Panc1 (cell line): Measurements from ENCODE around the gene EVI5. TPM values are rescaled to one million over a fixed set of nuclear protein-coding genes. Genes with fewer than 3 reads are reported as not detected.
"Not testable (repeated sequence)": the region's sequence is repeated elsewhere in the genome, so short reads cannot be mapped to it uniquely, and the experiment has no call there.

ENCODE experiments used
- ATAC-seq: fragments of 200-7000 bp; cut with Tn5 transposase; 2 replicates; pipeline ENCODE4 v1.9.1; 2020; ENCODE audit warnings: mild to moderate bottlenecking, moderate library complexity
- BruUV-seq: library from RNA; stranded (reverse); fragments of 400-500 nt; replicated peaks from 2 replicates; lab custom pipeline; 2021; lab: Mats Ljungman, UMichigan
- CTCF ChIA-PET: fragments of 300-600 bp; sonication (Branson Sonifier 250); formaldehyde crosslinking; loops from one replicate; lab custom pipeline; 2022; ENCODE audit warnings: antibody characterized with exemption; lab: Charles Lee
- POLR2A ChIA-PET: fragments of 300-600 bp; sonication (Branson Sonifier 250); formaldehyde crosslinking; loops from one replicate; lab custom pipeline; 2022; ENCODE audit warnings: antibody characterized with exemption; lab: Charles Lee
- DNase-seq: peaks from one replicate; pipeline ENCODE4 v3.0.0-alpha.2; 2010; ENCODE audit warnings: low read depth, low spot score
- H3K27ac ChIP-seq: 2 replicates; pipeline ENCODE4 v1.5.1; 2011; ENCODE audit warnings: mild to moderate bottlenecking, low read length, inconsistent platforms
- H3K27me3 ChIP-seq: fragments of 200-500 bp; sonication (Bioruptor generic); 2 replicates; pipeline ENCODE4 v1.6.0; 2014; ENCODE audit warnings: low read length, inconsistent platforms; ENCODE audit not compliant: control insufficient read depth, insufficient read depth
- H3K36me3 ChIP-seq: fragments of 200-500 bp; sonication (Bioruptor generic); 2 replicates; pipeline ENCODE4 v1.5.1; 2014; ENCODE audit warnings: inconsistent platforms, mild to moderate bottlenecking, low read length, moderate library complexity; ENCODE audit not compliant: control insufficient read depth, insufficient read depth
- H3K4me1 ChIP-seq: 2 replicates; pipeline ENCODE4 v1.5.1; 2011; ENCODE audit warnings: inconsistent platforms, mild to moderate bottlenecking, low read length, moderate library complexity; ENCODE audit not compliant: control insufficient read depth, insufficient read depth
- H3K4me3 ChIP-seq, 2 experiments: 2 replicates each; pipeline ENCODE4 v1.5.1; 2011 to 2012; ENCODE audit warnings: low read depth in 2 of 2, low read length in 2 of 2, mild to moderate bottlenecking in 2 of 2, inconsistent platforms in 1 of 2, moderate library complexity in 1 of 2
- H3K9me3 ChIP-seq: fragments of 200-500 bp; sonication (Bioruptor generic); 2 replicates; pipeline ENCODE4 v1.5.1; 2014; ENCODE audit warnings: low read depth, mild to moderate bottlenecking, inconsistent platforms, low read length, moderate library complexity; ENCODE audit not compliant: control insufficient read depth, insufficient read depth
- POLR2AphosphoS5 ChIP-seq: IDR thresholded peaks from 2 replicates; pipeline ENCODE4 v1.6.1; 2012; ENCODE audit warnings: mild to moderate bottlenecking, low read depth, low read length, moderate library complexity
- SIN3A ChIP-seq: IDR thresholded peaks from 2 replicates; pipeline ENCODE4 v1.6.1; 2012; ENCODE audit warnings: low read depth, mild to moderate bottlenecking, low read length, moderate library complexity, borderline replicate concordance; ENCODE audit not compliant: insufficient read depth
- TCF7L2 ChIP-seq: IDR thresholded peaks from 2 replicates; pipeline ENCODE4 v1.6.1; 2011; ENCODE audit warnings: mild to moderate bottlenecking, low read depth, low read length, inconsistent platforms
- in situ Hi-C: cut with HindIII; loops from 2 replicates; pipeline ENCODE4 v1.10.0; 2016; ENCODE audit warnings: low sequenced_read_pairs, low pct_unique_long_range_greater_than_20kb
- intact Hi-C: fragments of 100-400 bp; cut with micrococcal nuclease; formaldehyde crosslinking; loops from one replicate; pipeline ENCODE4 v1.10.0; 2022; ENCODE audit not compliant: unreplicated experiment
- total RNA-seq: library from RNA; stranded (reverse); gene quantifications from one replicate; pipeline ENCODE4 v1.2.1, GENCODE V29; 2021; ENCODE audit not compliant: unreplicated experiment
- TF ChIP-seq, protein P1 (sequence below): fragments of 450-650 bp; IDR thresholded peaks from 2 replicates; pipeline ENCODE4 v1.5.1; 2017; ENCODE audit warnings: mild to moderate bottlenecking
- TF ChIP-seq, protein P2 (sequence below), 2 experiments: IDR thresholded peaks; 2 replicates each; pipeline ENCODE4 v1.6.1; 2011 to 2012; ENCODE audit warnings: low read depth in 2 of 2, control low read depth in 1 of 2, low read length in 1 of 2, mild to moderate bottlenecking in 1 of 2, moderate library complexity in 1 of 2; ENCODE audit not compliant: insufficient read depth in 1 of 2

EVI5 gene
- total RNA-seq, 1 experiment from 2014 or later, result 21.2 TPM

DNA sequence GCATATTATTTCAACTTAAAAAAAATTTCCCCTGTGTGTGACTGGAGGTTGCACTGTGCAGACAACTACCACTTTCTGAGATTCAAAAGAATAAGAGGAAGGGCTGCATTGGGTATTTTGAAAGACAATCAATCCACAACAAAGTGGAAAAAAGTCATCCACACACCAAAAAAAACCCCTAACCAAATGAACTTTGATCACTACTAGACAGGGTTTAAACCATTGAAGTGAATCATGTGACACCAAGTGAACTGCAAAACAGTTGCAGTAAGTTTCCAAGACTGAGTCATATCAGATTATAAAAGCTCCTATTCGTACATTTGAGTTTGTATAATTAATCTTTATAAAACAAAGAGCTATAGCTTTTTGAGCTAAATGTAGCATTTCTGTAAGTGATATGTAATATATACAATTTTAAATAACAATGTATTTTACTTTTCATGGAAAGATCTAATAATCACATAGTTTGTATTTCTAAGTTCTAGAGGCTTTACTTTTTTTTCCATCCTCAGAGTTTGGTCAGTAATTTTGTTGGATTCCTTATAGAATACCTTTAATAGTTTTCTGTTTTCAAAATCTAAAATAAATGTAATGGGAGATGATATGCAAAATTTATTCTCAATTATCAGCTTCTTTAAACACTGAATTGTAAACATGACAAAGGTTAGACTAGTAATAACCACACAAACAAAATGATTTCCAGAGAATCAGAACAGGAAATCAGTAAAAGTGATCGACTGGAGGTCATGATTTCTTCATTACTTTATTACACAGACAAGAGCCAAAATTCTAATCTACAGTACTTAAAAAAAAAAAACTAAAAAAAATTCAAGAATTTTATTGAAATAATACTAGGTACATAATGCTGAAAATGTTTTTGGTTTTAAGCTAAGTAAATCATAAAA, 247.7 kb downstream of the EVI5 start:
- TF ChIP-seq, protein P1, sequence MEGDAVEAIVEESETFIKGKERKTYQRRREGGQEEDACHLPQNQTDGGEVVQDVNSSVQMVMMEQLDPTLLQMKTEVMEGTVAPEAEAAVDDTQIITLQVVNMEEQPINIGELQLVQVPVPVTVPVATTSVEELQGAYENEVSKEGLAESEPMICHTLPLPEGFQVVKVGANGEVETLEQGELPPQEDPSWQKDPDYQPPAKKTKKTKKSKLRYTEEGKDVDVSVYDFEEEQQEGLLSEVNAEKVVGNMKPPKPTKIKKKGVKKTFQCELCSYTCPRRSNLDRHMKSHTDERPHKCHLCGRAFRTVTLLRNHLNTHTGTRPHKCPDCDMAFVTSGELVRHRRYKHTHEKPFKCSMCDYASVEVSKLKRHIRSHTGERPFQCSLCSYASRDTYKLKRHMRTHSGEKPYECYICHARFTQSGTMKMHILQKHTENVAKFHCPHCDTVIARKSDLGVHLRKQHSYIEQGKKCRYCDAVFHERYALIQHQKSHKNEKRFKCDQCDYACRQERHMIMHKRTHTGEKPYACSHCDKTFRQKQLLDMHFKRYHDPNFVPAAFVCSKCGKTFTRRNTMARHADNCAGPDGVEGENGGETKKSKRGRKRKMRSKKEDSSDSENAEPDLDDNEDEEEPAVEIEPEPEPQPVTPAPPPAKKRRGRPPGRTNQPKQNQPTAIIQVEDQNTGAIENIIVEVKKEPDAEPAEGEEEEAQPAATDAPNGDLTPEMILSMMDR, result no peak
- TF ChIP-seq SIN3A, result no peak
- no peak for TF ChIP-seq TCF7L2
- TF ChIP-seq, protein P2, sequence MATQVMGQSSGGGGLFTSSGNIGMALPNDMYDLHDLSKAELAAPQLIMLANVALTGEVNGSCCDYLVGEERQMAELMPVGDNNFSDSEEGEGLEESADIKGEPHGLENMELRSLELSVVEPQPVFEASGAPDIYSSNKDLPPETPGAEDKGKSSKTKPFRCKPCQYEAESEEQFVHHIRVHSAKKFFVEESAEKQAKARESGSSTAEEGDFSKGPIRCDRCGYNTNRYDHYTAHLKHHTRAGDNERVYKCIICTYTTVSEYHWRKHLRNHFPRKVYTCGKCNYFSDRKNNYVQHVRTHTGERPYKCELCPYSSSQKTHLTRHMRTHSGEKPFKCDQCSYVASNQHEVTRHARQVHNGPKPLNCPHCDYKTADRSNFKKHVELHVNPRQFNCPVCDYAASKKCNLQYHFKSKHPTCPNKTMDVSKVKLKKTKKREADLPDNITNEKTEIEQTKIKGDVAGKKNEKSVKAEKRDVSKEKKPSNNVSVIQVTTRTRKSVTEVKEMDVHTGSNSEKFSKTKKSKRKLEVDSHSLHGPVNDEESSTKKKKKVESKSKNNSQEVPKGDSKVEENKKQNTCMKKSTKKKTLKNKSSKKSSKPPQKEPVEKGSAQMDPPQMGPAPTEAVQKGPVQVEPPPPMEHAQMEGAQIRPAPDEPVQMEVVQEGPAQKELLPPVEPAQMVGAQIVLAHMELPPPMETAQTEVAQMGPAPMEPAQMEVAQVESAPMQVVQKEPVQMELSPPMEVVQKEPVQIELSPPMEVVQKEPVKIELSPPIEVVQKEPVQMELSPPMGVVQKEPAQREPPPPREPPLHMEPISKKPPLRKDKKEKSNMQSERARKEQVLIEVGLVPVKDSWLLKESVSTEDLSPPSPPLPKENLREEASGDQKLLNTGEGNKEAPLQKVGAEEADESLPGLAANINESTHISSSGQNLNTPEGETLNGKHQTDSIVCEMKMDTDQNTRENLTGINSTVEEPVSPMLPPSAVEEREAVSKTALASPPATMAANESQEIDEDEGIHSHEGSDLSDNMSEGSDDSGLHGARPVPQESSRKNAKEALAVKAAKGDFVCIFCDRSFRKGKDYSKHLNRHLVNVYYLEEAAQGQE (IDR thresholded peaks at IDR 0.05; ENCODE audit: insufficient read depth in 1 of 2, low read depth in 2 of 2, low read length in 1 of 2), result no peak
- TF ChIP-seq POLR2AphosphoS5, result no peak
- H3K27ac ChIP-seq, result no peak overlapping the region
- no peak for ATAC-seq
- ChIA-PET CTCF (no interaction called here), POLR2A (no interaction called here)
- DNase-seq, result no peak
- H3K4me1 ChIP-seq, result no peaks in the 10 kb centered on the region
- BruUV-seq, result no TSS peak
- in situ Hi-C loops (no loop called here), intact Hi-C loops (no loop called here)
- no peaks in the 10 kb centered on the region for H3K27me3 ChIP-seq
- no peak overlapping the region for H3K4me3 ChIP-seq
- no peaks in the 10 kb centered on the region for H3K9me3 ChIP-seq
- H3K36me3 ChIP-seq, result no peaks in the 10 kb centered on the region

DNA sequence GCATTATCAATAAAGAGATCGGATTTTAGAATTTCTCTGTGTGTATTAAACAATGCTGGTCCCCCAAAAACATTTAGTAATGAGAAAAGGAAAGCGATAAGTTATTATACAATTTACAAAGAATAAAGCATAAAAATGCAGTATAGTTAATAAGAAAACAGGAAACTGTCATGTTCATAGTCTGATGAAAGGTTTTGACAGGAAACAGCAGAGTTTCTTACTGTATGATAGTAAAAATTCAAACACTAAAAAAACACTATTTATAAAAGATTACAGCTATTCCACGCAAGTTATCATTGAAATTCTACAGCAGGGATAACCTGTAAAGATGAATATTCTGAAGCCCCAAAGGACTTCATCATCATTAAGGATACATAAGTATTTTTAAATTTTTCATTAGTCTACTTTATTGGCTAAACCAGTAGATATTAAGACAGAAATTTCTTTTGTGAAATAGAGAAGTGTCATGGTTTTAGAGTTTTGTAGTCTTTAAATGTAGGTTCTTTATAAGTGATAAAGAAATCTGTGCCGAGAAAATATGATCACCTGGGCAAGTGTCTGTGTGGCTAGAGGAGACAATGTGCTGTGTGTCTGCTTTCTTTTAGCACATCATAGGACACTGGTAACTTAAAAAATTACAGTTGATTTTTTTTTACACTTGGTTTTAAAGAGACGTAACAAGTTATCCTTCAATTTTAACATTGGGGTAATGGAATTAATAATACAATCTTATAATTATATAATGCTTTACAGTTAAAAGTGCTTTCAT, 248.5 kb downstream of the EVI5 start:
- in situ Hi-C loops, result no loop called here
- no peak overlapping the region for H3K27ac ChIP-seq
- ChIA-PET CTCF (no interaction called here), POLR2A (no interaction called here)
- no peaks in the 10 kb centered on the region for H3K36me3 ChIP-seq
- H3K4me1 ChIP-seq, result no peaks in the 10 kb centered on the region
- TF ChIP-seq, protein P1, result no peak
- TF ChIP-seq, protein P2 (IDR thresholded peaks at IDR 0.05; ENCODE audit: insufficient read depth in 1 of 2, low read depth in 2 of 2, low read length in 1 of 2), result no peak
- TF ChIP-seq POLR2AphosphoS5 (no peak), SIN3A (no peak), TCF7L2 (no peak)
- intact Hi-C loops, result no loop called here
- no peaks in the 10 kb centered on the region for H3K27me3 ChIP-seq
- DNase-seq, result no peak
- ATAC-seq, result no peak
- no peak overlapping the region for H3K4me3 ChIP-seq
- no peaks in the 10 kb centered on the region for H3K9me3 ChIP-seq
- BruUV-seq, result no TSS peak

- H3K27me3 ChIP-seq, DNase-seq, intact Hi-C loops, BruUV-seq, H3K4me1 ChIP-seq, H3K4me3 ChIP-seq, ATAC-seq, H3K9me3 ChIP-seq, H3K36me3 ChIP-seq, POLR2A ChIA-PET, CTCF ChIA-PET, in situ Hi-C loops, H3K27ac ChIP-seq: not testable (repeated sequence)
Observed at GRCh38 chr1:92532371-92532770, 252.5 kb downstream of the EVI5 start.
